HEK293 (cell line): ENCODE data around the gene PLEKHG1.

Source experiments
- CTCF ChIA-PET: fragments of 350-600 bp; formaldehyde crosslinking; extraction: SDS; loops from one replicate; lab custom pipeline; 2021; ENCODE audit warnings: antibody characterized with exemption; lab: Yijun Ruan, JAX
- POLR2A ChIA-PET: fragments of 300-600 bp; formaldehyde crosslinking; extraction: SDS; loops from one replicate; lab custom pipeline; 2020; ENCODE audit warnings: antibody characterized with exemption, inconsistent platforms; lab: Yijun Ruan, JAX
- H3K27ac ChIP-seq: fragments of 200-500 bp; sonication (Bioruptor generic); 2 replicates; pipeline ENCODE4 v1.5.1; 2014; ENCODE audit warnings: low read depth, low read length, control low read depth, inconsistent platforms; ENCODE audit errors: extremely low read depth
- H3K36me3 ChIP-seq, 2 experiments: fragments of 200-500 bp in 1 of 2; sonication (Bioruptor generic) in 1 of 2; 1 replicate in 1 of 2; 2 replicates in 1 of 2; pipeline ENCODE4 v1.5.1; 2014 to 2017; ENCODE audit warnings: inconsistent platforms in 2 of 2, low read length in 2 of 2; ENCODE audit not compliant: control insufficient read depth in 2 of 2, insufficient read depth in 1 of 2
- H3K4me1 ChIP-seq: fragments of 200-500 bp; sonication (Bioruptor generic); 2 replicates; pipeline ENCODE4 v1.5.1; 2014; ENCODE audit warnings: mild to moderate bottlenecking, low read length, inconsistent platforms; ENCODE audit not compliant: control insufficient read depth, insufficient read depth
- H3K4me3 ChIP-seq: 2 replicates; pipeline ENCODE4 v1.5.1; 2011; ENCODE audit warnings: low read depth, mild to moderate bottlenecking, control low read depth, low read length, moderate library complexity
- H3K9me3 ChIP-seq: fragments of 200-500 bp; sonication (Bioruptor generic); 2 replicates; pipeline ENCODE4 v1.5.1; 2014; ENCODE audit warnings: low read depth, low read length, inconsistent platforms; ENCODE audit not compliant: control insufficient read depth, insufficient read depth
- AEBP2 ChIP-seq: fragments of 450-650 bp; formaldehyde crosslinking; IDR thresholded peaks from 2 replicates; pipeline ENCODE4 v1.5.1; 2016; ENCODE audit warnings: missing biosample characterization, missing genetic modification characterization, borderline replicate concordance
- BCL11A ChIP-seq: fragments of 450-650 bp; formaldehyde crosslinking; IDR thresholded peaks from 2 replicates; pipeline ENCODE4 v1.5.1; 2016; ENCODE audit warnings: low read depth, missing biosample characterization, missing genetic modification characterization
- EGR2 ChIP-seq: fragments of 450-650 bp; formaldehyde crosslinking; IDR thresholded peaks from 2 replicates; pipeline ENCODE4 v1.5.1; 2016; ENCODE audit warnings: low read depth, missing biosample characterization, missing genetic modification characterization
- GLIS1 ChIP-seq: fragments of 450-650 bp; formaldehyde crosslinking; IDR thresholded peaks from 2 replicates; pipeline ENCODE4 v1.5.1; 2016; ENCODE audit warnings: missing biosample characterization, missing genetic modification characterization
- HOXC10 ChIP-seq: sonication (generic); formaldehyde crosslinking; IDR thresholded peaks from 2 replicates; pipeline ENCODE4 v1.8.1; 2023; ENCODE audit warnings: mild to moderate bottlenecking, missing genetic modification reagents
- KLF10 ChIP-seq: fragments of 450-650 bp; IDR thresholded peaks from 2 replicates; pipeline ENCODE4 v1.5.1; 2018; ENCODE audit warnings: missing biosample characterization, mild to moderate bottlenecking, missing genetic modification characterization
- PATZ1 ChIP-seq: fragments of 450-650 bp; formaldehyde crosslinking; IDR thresholded peaks from 2 replicates; pipeline ENCODE4 v1.5.1; 2016; ENCODE audit warnings: missing biosample characterization, missing genetic modification characterization
- PRDM1 ChIP-seq: fragments of 450-650 bp; formaldehyde crosslinking; IDR thresholded peaks from 2 replicates; pipeline ENCODE4; 2016; ENCODE audit warnings: missing biosample characterization, missing genetic modification characterization
- PRDM10 ChIP-seq: fragments of 450-650 bp; formaldehyde crosslinking; IDR thresholded peaks from 2 replicates; pipeline ENCODE4 v1.5.1; 2016; ENCODE audit warnings: missing biosample characterization, missing genetic modification characterization
- SETDB1 ChIP-seq: IDR thresholded peaks from one replicate; pipeline ENCODE4 v1.6.1; 2017; ENCODE audit warnings: mild to moderate bottlenecking, low read length, moderate library complexity, mixed read lengths; ENCODE audit not compliant: insufficient read length
- WT1 ChIP-seq: fragments of 450-650 bp; formaldehyde crosslinking; IDR thresholded peaks from 2 replicates; pipeline ENCODE4 v1.5.1; 2016; ENCODE audit warnings: missing biosample characterization, missing genetic modification characterization
- ZBTB17 ChIP-seq: fragments of 450-650 bp; formaldehyde crosslinking; IDR thresholded peaks from 2 replicates; pipeline ENCODE4 v1.5.1; 2016; ENCODE audit warnings: missing biosample characterization, missing genetic modification characterization
- ZBTB20 ChIP-seq: fragments of 450-650 bp; formaldehyde crosslinking; IDR thresholded peaks from 2 replicates; pipeline ENCODE4 v1.5.1; 2016; ENCODE audit warnings: missing biosample characterization, missing genetic modification characterization
- ZBTB21 ChIP-seq: fragments of 450-650 bp; formaldehyde crosslinking; IDR thresholded peaks from 2 replicates; pipeline ENCODE4 v1.5.1; 2017; ENCODE audit warnings: missing biosample characterization, missing genetic modification characterization
- ZBTB44 ChIP-seq: fragments of 450-650 bp; IDR thresholded peaks from 2 replicates; pipeline ENCODE4 v1.5.1; 2018; ENCODE audit warnings: missing biosample characterization, mild to moderate bottlenecking, missing genetic modification characterization
- ZNF112 ChIP-seq: fragments of 450-650 bp; formaldehyde crosslinking; IDR thresholded peaks from 2 replicates; pipeline ENCODE4 v1.5.0; 2017; ENCODE audit warnings: missing biosample characterization, missing genetic modification characterization
- ZNF114 ChIP-seq: fragments of 450-650 bp; formaldehyde crosslinking; IDR thresholded peaks from 2 replicates; pipeline ENCODE4 v1.5.0; 2017; ENCODE audit warnings: missing biosample characterization, missing genetic modification characterization
- ZNF341 ChIP-seq: fragments of 450-650 bp; formaldehyde crosslinking; IDR thresholded peaks from 2 replicates; pipeline ENCODE4; 2016; ENCODE audit warnings: low read depth, missing biosample characterization, missing genetic modification characterization
- ZNF362 ChIP-seq: fragments of 450-650 bp; formaldehyde crosslinking; IDR thresholded peaks from 2 replicates; pipeline ENCODE4 v1.5.1; 2016; ENCODE audit warnings: missing biosample characterization, missing genetic modification characterization
- ZNF366 ChIP-seq: fragments of 450-650 bp; formaldehyde crosslinking; conservative IDR thresholded peaks from 2 replicates; pipeline ENCODE4 v1.5.1; 2016; ENCODE audit warnings: missing biosample characterization, missing genetic modification characterization
- ZNF423 ChIP-seq: fragments of 450-650 bp; formaldehyde crosslinking; IDR thresholded peaks from 2 replicates; pipeline ENCODE4 v1.5.1; 2016; ENCODE audit warnings: missing biosample characterization, missing genetic modification characterization
- ZNF521 ChIP-seq: fragments of 450-650 bp; formaldehyde crosslinking; IDR thresholded peaks from 2 replicates; pipeline ENCODE4 v1.5.1; 2017; ENCODE audit warnings: missing biosample characterization, mild to moderate bottlenecking, missing genetic modification characterization
- ZNF558 ChIP-seq: fragments of 450-650 bp; formaldehyde crosslinking; IDR thresholded peaks from 2 replicates; pipeline ENCODE4 v1.5.1; 2016; ENCODE audit warnings: missing biosample characterization, missing genetic modification characterization
- ZNF600 ChIP-seq: fragments of 450-650 bp; formaldehyde crosslinking; IDR thresholded peaks from 2 replicates; pipeline ENCODE4 v1.5.1; 2016; ENCODE audit warnings: missing biosample characterization, missing genetic modification characterization
- ZNF658 ChIP-seq: fragments of 450-650 bp; formaldehyde crosslinking; IDR thresholded peaks from 2 replicates; pipeline ENCODE4; 2016; ENCODE audit warnings: missing biosample characterization, missing genetic modification characterization
- ZNF76 ChIP-seq: fragments of 450-650 bp; formaldehyde crosslinking; IDR thresholded peaks from 2 replicates; pipeline ENCODE4; 2016; ENCODE audit warnings: low read depth, missing biosample characterization, missing genetic modification characterization, borderline replicate concordance
- ZSCAN18 ChIP-seq: fragments of 450-650 bp; formaldehyde crosslinking; IDR thresholded peaks from 2 replicates; pipeline ENCODE4 v1.5.1; 2016; ENCODE audit warnings: missing biosample characterization, missing genetic modification characterization

The PLEKHG1 gene

GRCh38 chr6:150641398-150642139, 41.9 kb downstream of the PLEKHG1 start:
- CTCF ChIA-PET = interaction anchor here (0.6 to 1.5 kb wide), 2 partner anchors 224 to 629 kb away, joined by 3 to 5 read pairs; no protein-coding TSS in a partner anchor
- H3K4me1 ChIP-seq = peaks cover 40% of the 10 kb centered on the region
- no peak overlapping the region for H3K4me3 ChIP-seq
- TF ChIP-seq ZNF423 (tag by site-specific recombination) (no peak), ZNF521 (tag by site-specific recombination) (no peak), ZNF362 (tag by site-specific recombination) (peak; percentile 65), ZBTB20 (tag by site-specific recombination) (0 out of 2 replicates have a peak, but pooled peaks have one; percentile 12), ZBTB17 (tag by site-specific recombination) (peak; percentile 48), AEBP2 (tag by site-specific recombination) (no peak), ZNF558 (tag by site-specific recombination) (no peak), ZNF112 (tag by site-specific recombination) (no peak), ZNF341 (tag by site-specific recombination) (no peak), PRDM10 (tag by site-specific recombination) (no peak), ZNF76 (tag by site-specific recombination) (no peak), ZNF114 (tag by site-specific recombination) (no peak), ZBTB44 (tag by site-specific recombination) (no peak), ZNF600 (tag by site-specific recombination) (peak; percentile 59; the same call in 1 of the 2 replicates), ZBTB21 (no peak), SETDB1 (no peak), ZSCAN18 (tag by site-specific recombination) (no peak), EGR2 (tag by site-specific recombination) (no peak), PRDM1 (tag by site-specific recombination) (peak; percentile 77), ZNF366 (tag by site-specific recombination) (no peak), WT1 (no peak), KLF10 (no peak), HOXC10 (no peak), BCL11A (tag by site-specific recombination) (no peak), GLIS1 (tag by site-specific recombination) (no peak), PATZ1 (tag by site-specific recombination) (no peak), ZNF658 (tag by site-specific recombination) (no peak)

More at GRCh38 chr6:150641398-150642139, 41.9 kb downstream of the PLEKHG1 start:
- no peaks in the 10 kb centered on the region for H3K36me3 ChIP-seq
- POLR2A ChIA-PET = no interaction called here
- no peak overlapping the region for H3K27ac ChIP-seq
- no peaks in the 10 kb centered on the region for H3K9me3 ChIP-seq
